HEK293 (cell line): ENCODE data around the gene LYZL2.

Experiments
- YY1 ChIP-seq: fragments of 450-650 bp; formaldehyde crosslinking; IDR thresholded peaks from 2 replicates; pipeline ENCODE4 v1.5.1; 2018; ENCODE audit warnings: missing biosample characterization, missing genetic modification characterization
- ZBTB1 ChIP-seq: fragments of 450-650 bp; formaldehyde crosslinking; IDR thresholded peaks from 2 replicates; pipeline ENCODE4 v1.5.1; 2016; ENCODE audit warnings: missing biosample characterization, missing genetic modification characterization
- ZNF529 ChIP-seq: fragments of 450-650 bp; formaldehyde crosslinking; IDR thresholded peaks from 2 replicates; pipeline ENCODE4 v1.5.1; 2017; ENCODE audit warnings: missing genetic modification characterization, missing biosample characterization; ENCODE audit not compliant: insufficient replicate concordance
- TF ChIP-seq, protein P1 (sequence below): fragments of 450-650 bp; formaldehyde crosslinking; IDR thresholded peaks from 2 replicates; pipeline ENCODE4 v1.5.1; 2016; ENCODE audit warnings: missing biosample characterization, missing genetic modification characterization

DNA sequence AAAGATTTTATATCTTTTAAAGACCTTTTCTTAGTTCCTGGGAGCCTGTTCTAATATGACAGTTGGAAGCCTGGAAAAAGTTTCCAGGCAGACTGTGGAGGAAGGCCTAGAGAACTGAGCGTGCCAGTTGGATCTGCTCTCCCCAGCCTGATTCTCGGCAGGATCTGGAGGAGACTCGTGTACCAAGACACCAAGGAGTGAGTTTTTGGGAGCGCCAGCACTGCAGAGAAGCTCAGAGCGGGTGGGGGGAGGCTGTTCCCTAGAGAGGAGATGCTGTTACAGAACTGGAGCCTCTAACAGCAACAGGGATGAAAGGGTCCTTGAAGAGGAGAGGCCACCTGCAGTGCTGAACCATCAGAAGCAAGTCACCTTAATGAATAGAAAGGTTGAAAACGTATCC, 52.9 kb downstream of the LYZL2 start:
- no peak for TF ChIP-seq ZBTB1 (tag by site-specific recombination)
- TF ChIP-seq, protein P1, sequence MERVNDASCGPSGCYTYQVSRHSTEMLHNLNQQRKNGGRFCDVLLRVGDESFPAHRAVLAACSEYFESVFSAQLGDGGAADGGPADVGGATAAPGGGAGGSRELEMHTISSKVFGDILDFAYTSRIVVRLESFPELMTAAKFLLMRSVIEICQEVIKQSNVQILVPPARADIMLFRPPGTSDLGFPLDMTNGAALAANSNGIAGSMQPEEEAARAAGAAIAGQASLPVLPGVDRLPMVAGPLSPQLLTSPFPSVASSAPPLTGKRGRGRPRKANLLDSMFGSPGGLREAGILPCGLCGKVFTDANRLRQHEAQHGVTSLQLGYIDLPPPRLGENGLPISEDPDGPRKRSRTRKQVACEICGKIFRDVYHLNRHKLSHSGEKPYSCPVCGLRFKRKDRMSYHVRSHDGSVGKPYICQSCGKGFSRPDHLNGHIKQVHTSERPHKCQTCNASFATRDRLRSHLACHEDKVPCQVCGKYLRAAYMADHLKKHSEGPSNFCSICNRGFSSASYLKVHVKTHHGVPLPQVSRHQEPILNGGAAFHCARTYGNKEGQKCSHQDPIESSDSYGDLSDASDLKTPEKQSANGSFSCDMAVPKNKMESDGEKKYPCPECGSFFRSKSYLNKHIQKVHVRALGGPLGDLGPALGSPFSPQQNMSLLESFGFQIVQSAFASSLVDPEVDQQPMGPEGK (tag by site-specific recombination): no peak
- TF ChIP-seq YY1 (tag by site-specific recombination): no peak
- TF ChIP-seq ZNF529 (tag by site-specific recombination): no peak
